ENCODE measurements around the gene BAHD1.

Gene BAHD1

GRCh38 chr15:40440743-40441564 lies at the start of gene BAHD1:
Gene BAHD1 (plus strand): TSS chr15:40440953. CDS start chr15:40458465, 17,512 bp downstream.
- DNase-seq: peak; percentile 96

DNA sequence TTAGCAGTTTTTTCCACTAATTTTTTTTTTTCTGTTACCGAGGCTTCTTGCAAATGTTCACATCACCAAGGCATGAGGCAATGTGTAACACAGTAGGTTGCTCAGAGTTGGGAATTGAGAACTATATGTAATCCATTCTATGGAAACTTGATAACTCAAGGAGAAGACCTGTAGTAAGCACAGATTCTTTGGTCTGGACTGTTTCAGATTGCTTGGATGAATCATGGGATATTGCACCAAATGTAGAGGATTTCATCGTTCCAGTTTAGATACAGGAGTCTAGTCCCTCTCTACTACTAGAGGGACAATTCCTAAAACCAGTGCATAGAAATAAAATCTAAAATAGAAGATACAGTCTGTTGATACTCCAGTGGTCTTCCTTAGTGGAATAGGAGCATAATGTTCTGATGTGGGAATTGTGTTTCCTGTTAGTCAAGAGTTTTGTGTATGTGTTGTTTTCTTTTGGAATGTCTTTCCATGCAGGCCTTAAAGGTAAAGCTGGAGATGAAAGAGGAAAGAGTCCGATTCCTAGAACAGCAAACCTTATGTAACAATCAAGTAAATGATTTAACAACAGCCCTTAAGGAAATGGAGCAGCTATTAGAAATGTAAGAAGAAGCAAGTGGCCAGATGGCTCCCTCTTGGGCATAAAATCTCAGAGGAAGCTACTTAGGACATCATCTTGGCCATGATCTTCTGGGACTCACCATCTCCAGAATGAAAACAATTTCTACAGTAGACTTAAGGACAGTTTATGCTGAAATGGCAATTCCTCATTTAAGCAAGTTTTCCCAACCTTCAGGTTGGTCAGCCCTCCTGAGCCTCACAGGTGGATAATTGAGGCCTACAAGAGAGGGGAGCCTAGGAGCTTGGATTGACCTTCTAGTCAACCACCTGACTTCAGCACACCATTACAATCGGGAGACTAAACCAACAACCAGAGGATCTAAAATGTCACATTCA lies 47.5 kb upstream of the BAHD1 start:
- DNase-seq: no peak

- no peak for DNase-seq
Measured at GRCh38 chr15:40397688-40398412, 42.9 kb upstream of the BAHD1 start.

DNA sequence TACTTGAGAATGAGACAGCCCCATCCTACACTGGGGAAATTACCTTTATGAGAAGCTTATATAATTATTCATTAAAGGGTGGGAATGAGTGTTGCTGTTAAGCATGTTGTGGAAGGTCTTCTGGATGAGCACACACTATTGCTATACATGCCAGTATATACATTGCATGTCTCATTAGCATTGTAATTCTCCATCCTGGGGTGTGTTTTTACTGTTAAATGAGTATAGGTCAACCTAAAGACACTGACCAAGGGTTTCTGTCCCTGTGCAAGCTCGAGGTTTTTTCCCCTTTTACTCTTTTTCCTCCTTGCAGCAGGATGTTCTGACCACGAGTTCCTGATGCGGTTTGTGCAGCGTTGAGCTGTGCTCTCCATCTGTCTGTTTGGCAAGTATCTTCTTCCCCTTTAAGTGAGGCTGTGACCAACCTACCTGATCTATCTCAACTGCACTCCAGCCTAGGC lies 42.3 kb upstream of the BAHD1 start:
- DNase-seq: peak; percentile 25

DNA sequence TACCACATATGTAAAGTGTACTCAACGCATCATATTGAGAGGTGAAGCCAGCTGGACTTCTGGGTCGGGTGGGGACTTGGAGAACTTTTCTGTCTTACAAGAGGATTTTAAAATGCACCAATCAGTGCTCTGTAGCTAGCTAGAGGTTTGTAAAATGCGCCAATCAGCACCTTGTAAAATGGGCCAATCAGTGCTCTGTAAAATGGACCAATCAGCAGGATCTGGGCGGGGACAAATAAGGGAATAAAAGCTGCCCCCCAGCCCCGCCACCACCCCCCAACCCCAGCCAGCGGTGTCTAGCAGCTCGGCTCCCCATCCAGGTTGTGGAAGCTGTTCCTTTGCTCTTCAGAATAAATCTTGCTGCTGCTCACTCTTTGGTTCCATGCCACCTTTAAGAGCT lies 41.4 kb upstream of the BAHD1 start:
- DNase-seq: no peak

DNA sequence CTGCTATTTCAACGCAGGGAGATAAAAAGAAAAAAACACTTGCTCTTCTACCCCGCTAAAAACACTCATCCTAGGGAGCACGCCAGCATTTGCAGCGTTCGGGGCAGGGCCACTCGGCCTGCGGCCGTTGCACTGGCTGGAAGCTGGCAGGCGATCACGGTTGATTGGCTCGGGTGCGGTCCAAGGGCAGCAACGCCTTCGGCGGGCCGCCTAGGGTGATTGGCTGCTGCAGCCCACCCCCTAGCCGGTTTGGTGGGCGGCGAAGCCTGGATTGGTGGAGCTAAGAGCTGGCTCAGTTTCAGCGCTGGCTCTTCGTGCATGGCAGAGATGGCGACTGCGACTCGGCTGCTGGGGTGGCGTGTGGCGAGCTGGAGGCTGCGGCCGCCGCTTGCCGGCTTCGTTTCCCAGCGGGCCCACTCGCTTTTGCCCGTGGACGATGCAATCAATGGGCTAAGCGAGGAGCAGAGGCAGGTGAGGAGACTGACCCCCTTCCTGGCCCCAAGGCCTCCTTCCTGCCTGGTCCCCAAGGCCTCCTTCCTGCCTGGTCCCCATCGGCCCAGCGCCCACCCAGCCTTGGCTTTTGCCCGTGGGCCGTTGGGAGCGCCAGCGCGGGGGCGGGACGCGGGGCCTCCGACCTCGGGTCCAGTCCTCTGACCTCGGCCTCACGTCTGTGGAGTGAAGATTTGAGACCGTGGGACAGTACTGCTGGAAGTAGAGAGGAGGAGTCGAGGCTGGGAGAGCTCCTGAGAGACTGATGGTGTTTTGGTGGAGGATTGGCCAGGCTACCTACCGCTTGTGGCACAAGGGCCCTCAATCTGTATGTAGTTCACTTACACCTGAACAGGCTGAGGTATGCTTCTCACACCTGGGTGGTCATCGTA lies 35.0 kb upstream of the BAHD1 start, which contains the start of gene IVD:
TSS of gene IVD (plus strand) at position 295 of the 881 bp plus-strand sequence. CDS start at position 328, 33 bp downstream.
- DNase-seq: peak; percentile 89

DNA sequence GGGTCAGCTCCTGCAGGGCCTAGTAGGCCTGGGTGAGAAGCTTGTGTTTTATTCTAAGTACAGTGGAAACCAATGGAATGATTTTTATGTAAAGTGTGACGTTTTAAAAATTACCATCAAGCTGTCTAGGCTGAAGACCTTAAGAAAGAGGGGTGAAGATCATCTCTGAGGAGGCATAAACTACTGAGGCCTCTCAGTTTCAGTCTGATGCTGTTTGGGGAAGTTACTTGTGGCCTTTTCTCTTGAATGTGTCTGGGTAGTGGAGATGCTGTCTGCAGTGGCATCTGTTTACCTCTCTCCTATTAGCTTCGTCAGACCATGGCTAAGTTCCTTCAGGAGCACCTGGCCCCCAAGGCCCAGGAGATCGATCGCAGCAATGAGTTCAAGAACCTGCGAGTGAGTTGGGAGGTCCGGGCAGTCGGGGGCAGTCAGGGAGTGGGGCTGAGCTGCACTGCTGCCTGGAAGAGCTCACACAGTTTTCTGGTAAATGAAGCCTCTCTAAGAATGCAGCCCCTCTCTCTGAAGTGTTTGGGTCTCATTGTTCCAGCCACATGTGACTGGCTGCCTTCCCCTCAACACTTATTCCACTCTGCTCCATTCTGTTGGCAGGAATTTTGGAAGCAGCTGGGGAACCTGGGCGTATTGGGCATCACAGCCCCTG lies 33.3 kb upstream of the BAHD1 start:
- DNase-seq: no peak

DNA sequence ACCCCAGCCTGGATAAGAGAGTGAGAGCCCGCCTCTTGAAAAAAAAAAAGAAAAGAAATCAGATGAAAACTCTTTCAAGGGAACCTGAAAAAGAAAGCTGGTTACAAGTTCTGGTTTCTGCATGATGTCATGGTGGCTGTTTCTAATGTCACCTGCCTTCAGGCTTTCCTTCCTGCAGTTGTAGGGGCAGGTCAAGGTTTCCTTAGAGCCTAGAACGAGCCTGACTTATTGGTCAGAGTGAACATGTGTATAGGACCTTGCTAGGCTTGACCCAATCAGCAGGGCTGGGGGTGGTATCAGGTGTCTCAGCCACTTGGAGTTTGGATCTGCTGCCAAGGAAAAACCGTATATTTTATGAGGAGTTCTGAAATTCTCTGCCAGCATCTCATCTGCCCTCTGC lies 31.4 kb upstream of the BAHD1 start:
- no peak for DNase-seq

- DNase-seq: no peak
Measured at GRCh38 chr15:40410476-40410875, 30.3 kb upstream of the BAHD1 start.

- DNase-seq: no peak
Measured at GRCh38 chr15:40412095-40412759, 28.5 kb upstream of the BAHD1 start.

- DNase-seq: no peak
Measured at GRCh38 chr15:40413036-40413435, 27.7 kb upstream of the BAHD1 start.

DNA sequence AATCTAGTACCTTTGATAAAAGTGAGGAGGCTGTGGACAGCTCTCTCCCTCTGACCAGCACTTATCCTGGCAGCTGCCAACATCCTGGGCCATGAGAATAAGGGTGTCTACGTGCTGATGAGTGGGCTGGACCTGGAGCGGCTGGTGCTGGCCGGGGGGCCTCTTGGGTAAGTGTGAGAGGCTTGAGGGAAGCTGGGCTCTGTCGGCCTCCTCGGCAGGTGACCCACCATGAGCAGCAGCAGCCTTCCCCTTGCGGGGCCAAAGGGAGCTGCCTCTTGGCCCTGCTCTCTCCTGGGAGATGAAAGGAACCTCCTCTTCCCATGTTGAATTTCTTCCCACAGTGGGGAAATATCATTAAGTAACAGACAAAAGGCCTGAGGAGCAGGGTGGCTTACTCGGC lies 25.9 kb upstream of the BAHD1 start:
- no peak for DNase-seq

- DNase-seq: no peak
Measured at GRCh38 chr15:40415226-40415625, 25.5 kb upstream of the BAHD1 start.

- no peak for DNase-seq
Measured at GRCh38 chr15:40416056-40416455, 24.7 kb upstream of the BAHD1 start.

GRCh38 chr15:40418126-40418525 lies 22.6 kb upstream of the BAHD1 start:
- DNase-seq: no peak

- no peak for DNase-seq
Measured at GRCh38 chr15:40420071-40420713, 20.6 kb upstream of the BAHD1 start.

- no peak for DNase-seq
Measured at GRCh38 chr15:40420793-40421192, 20.0 kb upstream of the BAHD1 start.

GRCh38 chr15:40421246-40422157 lies 19.3 kb upstream of the BAHD1 start:
- peak; percentile 78 for DNase-seq
